Measurements from ENCODE around the gene CSNK2A1.
A peak's percentile ranks its signal among the peaks of the same experiment; 100 is the strongest.

The CSNK2A1 gene

GRCh38 chr20:540391-541201 lies 3.0 kb downstream of the CSNK2A1 start:
- TF ChIP-seq CTCF (conservative IDR thresholded peaks at IDR 0.05; ENCODE audit: low read depth, low read length), result no peak
- DNase-seq (ENCODE audit: low read depth), result no peak
- H3K4me3 ChIP-seq (ENCODE audit: low read length), result no peak overlapping the region

- DNase-seq (ENCODE audit: low read depth), result no peak
- H3K4me3 ChIP-seq (ENCODE audit: low read length), result no peak overlapping the region
- TF ChIP-seq CTCF (conservative IDR thresholded peaks at IDR 0.05; ENCODE audit: low read depth, low read length), result no peak
Observed at GRCh38 chr20:539848-540247, 3.7 kb downstream of the CSNK2A1 start.

GRCh38 chr20:539191-539590 lies 4.4 kb downstream of the CSNK2A1 start:
- H3K4me3 ChIP-seq (ENCODE audit: low read length), result no peak overlapping the region
- DNase-seq (ENCODE audit: low read depth), result no peak
- TF ChIP-seq CTCF (conservative IDR thresholded peaks at IDR 0.05; ENCODE audit: low read depth, low read length), result no peak

GRCh38 chr20:537983-538382 lies 5.6 kb downstream of the CSNK2A1 start:
- TF ChIP-seq CTCF (conservative IDR thresholded peaks at IDR 0.05; ENCODE audit: low read depth, low read length), result no peak
- no peak for DNase-seq (ENCODE audit: low read depth)
- H3K4me3 ChIP-seq (ENCODE audit: low read length), result no peak overlapping the region

GRCh38 chr20:536426-537010 lies 7.1 kb downstream of the CSNK2A1 start:
- no peak for DNase-seq (ENCODE audit: low read depth)
- no peak for TF ChIP-seq CTCF (conservative IDR thresholded peaks at IDR 0.05; ENCODE audit: low read depth, low read length)
- no peak overlapping the region for H3K4me3 ChIP-seq (ENCODE audit: low read length)

- no peak for TF ChIP-seq CTCF (conservative IDR thresholded peaks at IDR 0.05; ENCODE audit: low read depth, low read length)
- DNase-seq (ENCODE audit: low read depth), result peak; percentile 52
- H3K4me3 ChIP-seq (ENCODE audit: low read length), result peak overlapping the region; percentile 13
Observed at GRCh38 chr20:535958-536357, 7.6 kb downstream of the CSNK2A1 start.

GRCh38 chr20:533526-533925 lies 10.1 kb downstream of the CSNK2A1 start:
- H3K4me3 ChIP-seq (ENCODE audit: low read length), result no peak overlapping the region
- no peak for TF ChIP-seq CTCF (conservative IDR thresholded peaks at IDR 0.05; ENCODE audit: low read depth, low read length)
- DNase-seq (ENCODE audit: low read depth), result no peak

Data from retinal pigment epithelial cell (primary cell).